MM.1S (cell line): ENCODE results near the gene TMUB2.

Source experiments
- CTCF ChIP-seq: fragments of 300-600 bp; sonication (generic); IDR thresholded peaks from 2 replicates; pipeline ENCODE4 v1.5.1; 2016; ENCODE audit warnings: antibody characterized with exemption, low read length, mixed read lengths
- EZH2 ChIP-seq: fragments of 300-600 bp; sonication (generic); optimal IDR thresholded peaks from 2 replicates; pipeline ENCODE3; 2017; ENCODE audit warnings: low read depth, mild to moderate bottlenecking, antibody characterized with exemption, low read length, mixed read lengths

- TF ChIP-seq CTCF = no peak
- TF ChIP-seq EZH2 = no peak
These were observed 5.2 kb downstream of the TMUB2 start for GRCh38 chr17:44191941-44192496.
